ENCODE measurements around the gene TFF3.

The TFF3 gene

DNA sequence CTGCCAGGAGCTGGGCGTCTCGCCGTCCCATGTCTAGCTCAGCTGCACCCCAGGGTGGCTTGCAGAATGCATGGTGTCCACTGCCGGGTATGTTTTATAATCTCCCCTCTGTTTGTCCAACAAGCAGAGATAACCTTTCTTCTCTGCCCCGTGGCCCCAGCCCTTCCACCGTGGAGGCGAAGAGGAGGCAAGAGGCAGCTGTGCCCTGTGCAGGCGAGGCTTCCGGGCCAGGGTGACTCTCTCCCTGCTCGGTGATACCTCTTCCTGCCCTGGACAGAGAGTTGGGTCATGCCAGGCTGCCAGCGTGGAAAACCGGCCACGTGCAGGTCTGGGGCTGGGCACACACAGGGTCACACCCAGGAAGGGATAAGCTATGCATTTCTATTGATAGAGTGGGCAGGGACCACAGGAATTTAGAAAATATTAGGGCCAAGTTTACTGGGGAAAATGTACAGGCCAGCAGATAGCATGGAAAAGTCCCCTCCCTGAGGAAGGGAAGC lies 35.8 kb upstream of the TFF3 start, which contains the start of gene TFF2:
TFF2 (minus strand) TSS at position 68 of the 500 bp plus-strand sequence; CDS start at position 31, 37 bp downstream.
- Mint-ChIP-seq H3K36me3 (ENCODE audit: low read depth) (no peaks in the 10 kb centered on the region), H3K27ac (no peak within 1 kb of the TSS), H3K27me3 (peaks cover 4% of the 10 kb centered on the region), H3K9me3 (peaks cover 16% of the 10 kb centered on the region), H3K4me1 (ENCODE audit: low read depth) (no peaks in the 10 kb centered on the region), H3K4me3 (no peak within 1 kb of the TSS)

DNA sequence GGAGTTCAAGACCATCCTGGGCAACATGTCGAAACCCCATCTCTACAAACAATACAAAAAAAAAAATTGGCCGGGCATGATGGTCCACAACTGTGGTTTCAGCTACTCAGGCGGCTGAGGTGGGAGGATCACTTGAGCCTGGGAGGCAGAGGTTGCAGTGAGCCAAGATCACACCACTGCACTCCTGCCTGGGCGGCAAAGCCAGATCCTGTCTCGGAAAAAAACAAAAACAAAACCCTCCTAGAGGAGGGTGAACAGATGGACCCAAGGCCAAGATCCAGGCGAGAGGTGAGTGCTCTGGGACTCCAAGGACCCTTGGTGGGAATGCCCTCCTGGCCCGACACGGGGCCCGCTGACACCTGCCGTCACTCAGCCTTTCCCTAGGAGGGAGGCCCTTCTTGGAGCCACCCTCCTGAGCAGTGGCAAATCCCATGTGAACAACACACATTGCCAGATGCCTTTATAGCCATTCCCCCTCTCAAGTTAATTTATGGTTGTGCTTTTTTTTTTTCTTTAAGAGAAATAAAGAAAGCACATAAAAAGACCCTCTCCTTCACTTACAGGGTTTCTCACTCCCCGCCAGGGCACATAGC lies 35.2 kb upstream of the TFF3 start:
- H3K36me3 Mint-ChIP-seq (ENCODE audit: low read depth), result no peaks in the 10 kb centered on the region
- H3K4me3 Mint-ChIP-seq, result no peak overlapping the region
- no peaks in the 10 kb centered on the region for H3K4me1 Mint-ChIP-seq (ENCODE audit: low read depth)

DNA sequence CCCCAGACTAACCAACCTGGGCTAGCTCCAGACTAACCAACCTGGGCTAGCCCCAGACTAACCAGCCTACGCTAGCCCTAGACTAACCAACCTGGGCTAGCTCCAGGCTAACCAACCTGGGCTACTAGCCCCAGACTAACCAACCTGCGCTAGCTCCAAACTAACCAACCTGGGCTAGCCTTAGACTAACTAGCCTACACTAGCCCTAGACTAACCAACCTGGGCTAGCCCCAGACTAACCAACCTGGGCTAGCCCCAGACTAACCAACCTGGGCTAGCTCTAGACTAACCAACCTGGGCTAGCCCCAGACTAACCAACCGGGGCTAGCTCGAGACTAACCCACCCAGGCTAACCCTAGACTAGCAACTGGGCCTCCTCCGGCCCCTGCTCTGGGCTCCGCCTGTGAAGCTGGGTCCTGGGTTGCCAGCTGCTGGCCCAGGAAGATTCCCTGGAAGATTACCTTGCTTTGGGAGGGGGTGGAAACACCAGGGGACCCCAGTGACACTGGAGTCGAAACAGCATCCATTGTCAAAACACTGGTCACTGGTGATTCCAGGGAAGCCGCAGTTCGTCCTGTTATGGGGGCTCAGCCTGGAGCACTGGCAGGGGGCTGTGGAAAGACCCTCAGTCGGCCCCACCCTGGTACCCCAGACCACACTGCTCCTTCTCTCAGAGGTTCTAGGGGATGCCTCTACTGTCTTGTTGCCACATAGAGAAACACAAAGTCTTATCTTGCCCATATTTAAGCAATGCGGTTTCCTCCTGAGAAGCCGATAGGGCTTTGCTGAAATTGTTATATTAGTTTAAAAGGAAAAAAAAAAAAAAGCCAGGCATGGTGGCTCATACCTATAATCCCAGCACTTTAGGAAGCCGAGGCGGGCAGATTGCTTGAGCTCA lies 34.5 kb upstream of the TFF3 start:
- Mint-ChIP-seq H3K4me3 (no peak overlapping the region), H3K9me3 (peaks cover 10% of the 10 kb centered on the region), H3K27me3 (peaks cover 4% of the 10 kb centered on the region), H3K27ac (no peak overlapping the region), H3K4me1 (ENCODE audit: low read depth) (no peaks in the 10 kb centered on the region), H3K36me3 (ENCODE audit: low read depth) (no peaks in the 10 kb centered on the region)

More for the DNA sequence above, 35.2 kb upstream of the TFF3 start:
- H3K9me3 Mint-ChIP-seq, result peaks cover 14% of the 10 kb centered on the region
- no peak overlapping the region for H3K27ac Mint-ChIP-seq
- peaks cover 4% of the 10 kb centered on the region for H3K27me3 Mint-ChIP-seq

DNA sequence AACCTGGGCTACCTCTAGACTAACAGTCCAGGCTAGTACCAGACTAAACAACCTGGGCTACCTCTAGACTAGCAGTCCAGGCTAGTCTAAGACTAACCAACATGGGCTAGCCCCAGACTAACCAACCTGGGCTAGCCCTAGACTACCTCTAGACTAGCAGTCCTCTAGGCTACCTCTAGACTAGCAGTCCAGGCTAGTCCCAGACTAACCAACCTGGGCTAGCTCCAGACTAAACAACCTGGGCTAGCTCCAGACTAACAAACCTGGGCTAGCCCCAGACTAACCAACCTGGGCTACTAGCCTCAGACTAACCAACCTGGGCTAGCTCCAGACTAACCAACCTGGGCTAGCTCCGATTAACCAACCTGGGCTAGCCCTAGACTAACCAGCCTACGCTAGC lies 33.6 kb upstream of the TFF3 start:
- Mint-ChIP-seq H3K27ac (no peak overlapping the region), H3K27me3 (peaks cover 4% of the 10 kb centered on the region), H3K4me3 (no peak overlapping the region), H3K36me3 (ENCODE audit: low read depth) (no peaks in the 10 kb centered on the region), H3K9me3 (peaks cover 6% of the 10 kb centered on the region), H3K4me1 (ENCODE audit: low read depth) (no peaks in the 10 kb centered on the region)

DNA sequence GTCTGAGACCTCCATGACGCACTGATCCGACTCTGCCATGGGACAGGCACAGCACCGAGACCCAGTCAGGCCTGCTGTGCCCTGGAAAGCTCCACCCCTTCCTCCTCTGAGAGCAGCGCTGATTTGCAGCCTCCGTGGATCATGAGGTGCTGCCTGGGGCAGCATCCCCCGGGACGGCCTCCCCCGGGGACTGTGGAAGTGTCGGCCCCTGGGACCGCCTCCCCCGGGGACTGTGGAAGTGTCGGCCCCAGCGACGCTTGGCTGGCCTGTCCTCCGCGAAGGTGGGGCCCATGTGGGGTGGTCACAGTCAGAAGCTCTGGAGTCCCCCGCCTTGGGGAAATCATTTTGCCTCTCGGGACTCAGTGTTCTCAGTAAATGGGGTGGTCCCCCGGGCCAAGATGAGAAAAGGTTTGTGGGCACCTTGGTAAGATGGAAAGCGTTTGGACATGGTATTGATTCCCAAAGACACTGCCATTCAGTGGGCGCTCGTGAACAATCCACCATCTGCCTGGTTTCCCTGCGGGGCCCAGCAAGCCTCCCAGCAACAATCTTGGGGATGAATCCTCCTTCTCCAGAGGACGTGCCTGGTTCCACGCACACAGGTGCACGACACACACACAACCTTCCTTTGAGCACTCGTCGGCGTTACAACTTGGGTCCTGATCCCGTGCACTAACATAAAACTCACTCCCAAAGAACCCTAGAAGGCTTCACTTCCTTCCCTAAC lies 32.6 kb upstream of the TFF3 start:
- Mint-ChIP-seq H3K36me3 (ENCODE audit: low read depth) (no peaks in the 10 kb centered on the region), H3K4me3 (no peak overlapping the region), H3K27me3 (no peaks in the 10 kb centered on the region), H3K4me1 (ENCODE audit: low read depth) (no peaks in the 10 kb centered on the region), H3K9me3 (no peaks in the 10 kb centered on the region), H3K27ac (no peak overlapping the region)

DNA sequence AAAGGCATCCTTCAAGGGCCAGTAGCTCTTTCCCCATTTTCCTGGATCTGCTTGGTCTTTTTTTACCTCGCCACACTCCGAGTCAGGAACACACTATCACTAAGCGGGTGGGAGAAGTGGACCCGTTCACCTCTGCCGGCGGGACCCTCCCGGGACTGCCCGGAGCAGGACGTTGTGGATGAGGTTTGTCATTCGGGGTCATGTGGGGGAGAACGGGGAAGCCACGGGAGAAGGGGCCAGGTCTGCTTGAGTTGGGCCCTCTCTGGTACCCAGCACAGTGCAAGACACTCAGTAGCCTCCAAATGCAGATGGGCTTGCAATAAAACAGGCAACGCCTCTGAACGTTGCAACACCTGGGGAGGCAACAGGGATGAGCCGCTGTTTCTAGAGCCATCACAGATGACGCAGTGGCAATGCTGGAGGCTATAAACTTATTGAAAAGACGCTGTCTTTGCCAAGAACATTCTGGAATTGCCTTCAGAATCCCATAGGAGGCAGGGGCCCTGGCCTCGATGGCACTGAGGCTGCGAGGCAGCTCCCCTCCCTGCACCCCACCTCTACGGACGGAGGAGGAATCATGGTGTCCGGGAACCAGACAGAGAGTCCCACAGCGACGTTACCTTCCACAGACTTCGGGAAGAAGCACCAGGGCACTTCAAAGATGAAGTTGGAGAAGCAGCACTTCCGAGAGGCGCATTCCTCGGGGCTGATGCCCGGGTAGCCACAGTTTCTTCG lies 31.8 kb upstream of the TFF3 start:
- no peaks in the 10 kb centered on the region for H3K9me3 Mint-ChIP-seq
- no peaks in the 10 kb centered on the region for H3K4me1 Mint-ChIP-seq (ENCODE audit: low read depth)
- H3K4me3 Mint-ChIP-seq, result no peak overlapping the region
- H3K27ac Mint-ChIP-seq, result no peak overlapping the region
- no peaks in the 10 kb centered on the region for H3K27me3 Mint-ChIP-seq
- H3K36me3 Mint-ChIP-seq (ENCODE audit: low read depth), result no peaks in the 10 kb centered on the region

DNA sequence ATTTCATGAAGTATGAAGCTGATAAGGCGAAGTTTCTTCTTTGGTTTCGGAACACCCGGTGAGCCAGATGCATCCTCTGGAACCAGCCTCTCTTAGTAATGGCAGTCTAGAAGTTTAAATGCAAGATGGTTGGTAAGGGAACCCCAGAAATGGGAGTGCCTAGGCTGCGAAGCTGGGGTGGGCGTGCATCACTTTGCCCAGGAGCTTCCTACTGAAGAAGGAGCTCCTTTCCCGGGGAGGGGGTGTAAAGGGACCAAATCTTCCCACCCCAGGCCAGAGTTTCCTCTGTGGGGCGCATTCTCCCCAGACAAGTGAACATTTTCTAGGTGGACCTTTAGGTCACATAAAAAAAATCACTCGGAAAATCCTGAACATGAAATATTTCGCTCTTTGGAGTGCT lies 31.2 kb upstream of the TFF3 start:
- H3K27ac Mint-ChIP-seq, result no peak overlapping the region
- no peaks in the 10 kb centered on the region for H3K9me3 Mint-ChIP-seq
- H3K27me3 Mint-ChIP-seq, result no peaks in the 10 kb centered on the region
- H3K4me1 Mint-ChIP-seq (ENCODE audit: low read depth), result no peaks in the 10 kb centered on the region
- no peaks in the 10 kb centered on the region for H3K36me3 Mint-ChIP-seq (ENCODE audit: low read depth)
- no peak overlapping the region for H3K4me3 Mint-ChIP-seq

DNA sequence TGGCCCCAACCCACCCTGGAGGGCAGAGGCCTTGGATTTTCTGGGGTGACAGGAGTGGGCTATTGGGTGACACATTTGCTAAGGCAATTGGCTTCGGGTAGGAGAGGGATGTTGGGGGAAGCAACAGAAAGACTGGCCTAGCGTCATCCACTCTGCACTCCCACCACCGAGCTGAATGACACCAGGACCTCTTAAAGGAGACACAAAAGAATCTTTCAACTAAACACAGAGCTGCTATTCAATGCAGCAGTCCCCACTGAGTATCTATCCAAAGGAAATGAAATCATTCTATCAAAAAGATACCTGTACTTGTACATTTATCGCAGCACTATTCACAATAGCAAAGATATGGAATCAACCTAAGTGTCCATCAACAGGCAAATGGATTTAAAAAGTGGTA lies 29.4 kb upstream of the TFF3 start:
- H3K36me3 Mint-ChIP-seq (ENCODE audit: low read depth), result no peaks in the 10 kb centered on the region
- H3K27me3 Mint-ChIP-seq, result no peaks in the 10 kb centered on the region
- no peaks in the 10 kb centered on the region for H3K4me1 Mint-ChIP-seq (ENCODE audit: low read depth)
- H3K27ac Mint-ChIP-seq, result no peak overlapping the region
- no peaks in the 10 kb centered on the region for H3K9me3 Mint-ChIP-seq
- no peak overlapping the region for H3K4me3 Mint-ChIP-seq

DNA sequence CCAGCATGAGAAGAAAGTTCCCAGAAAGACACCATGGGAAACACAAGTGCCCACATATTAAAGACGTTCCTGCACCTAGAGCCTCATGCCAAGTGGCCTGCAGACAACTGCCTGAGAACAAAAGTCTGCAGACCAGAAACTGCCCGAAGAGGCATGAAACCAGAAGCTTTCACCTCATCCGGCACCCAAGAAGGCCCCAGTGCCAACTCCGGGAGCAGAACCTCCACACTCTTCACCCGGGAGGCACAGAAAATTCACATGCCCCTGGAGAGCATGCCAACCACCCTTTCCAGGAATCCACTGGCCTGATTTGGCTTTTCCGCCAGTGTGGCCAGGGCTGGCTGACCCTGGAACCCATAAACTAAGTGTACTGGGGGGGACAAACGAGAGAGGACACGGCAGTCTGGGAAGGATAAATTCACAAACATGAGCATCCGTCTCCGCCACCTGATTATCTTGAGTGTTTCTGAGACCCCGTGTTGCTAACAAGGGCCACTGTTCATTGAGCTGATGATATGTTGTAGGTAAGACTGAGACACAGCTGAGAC lies 28.8 kb upstream of the TFF3 start:
- no peak overlapping the region for H3K27ac Mint-ChIP-seq
- no peaks in the 10 kb centered on the region for H3K9me3 Mint-ChIP-seq
- H3K4me3 Mint-ChIP-seq, result no peak overlapping the region
- no peaks in the 10 kb centered on the region for H3K27me3 Mint-ChIP-seq
- H3K4me1 Mint-ChIP-seq (ENCODE audit: low read depth), result no peaks in the 10 kb centered on the region
- H3K36me3 Mint-ChIP-seq (ENCODE audit: low read depth), result no peaks in the 10 kb centered on the region

DNA sequence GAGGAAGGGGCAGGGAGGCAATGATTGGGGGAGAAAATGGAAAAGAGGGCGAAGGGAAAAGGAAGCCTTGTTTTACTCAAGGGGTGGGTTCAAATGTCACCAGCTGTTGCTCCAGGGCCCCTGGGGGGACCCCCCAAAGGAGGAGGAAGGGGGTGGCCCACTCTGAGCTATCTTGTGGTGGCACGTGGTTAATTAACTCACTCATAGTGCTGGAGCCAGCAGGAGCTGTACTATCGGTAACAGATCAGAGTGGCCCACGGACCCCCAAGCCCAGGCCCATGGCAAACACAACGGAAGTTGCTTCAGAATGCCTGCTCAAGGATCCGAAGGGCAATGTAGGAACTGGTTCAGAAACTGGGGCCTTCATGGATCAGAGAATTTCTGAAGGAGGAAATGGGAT lies 28.3 kb upstream of the TFF3 start:
- Mint-ChIP-seq H3K27me3 (no peaks in the 10 kb centered on the region), H3K27ac (no peak overlapping the region), H3K36me3 (ENCODE audit: low read depth) (no peaks in the 10 kb centered on the region), H3K4me3 (no peak overlapping the region), H3K9me3 (no peaks in the 10 kb centered on the region), H3K4me1 (ENCODE audit: low read depth) (no peaks in the 10 kb centered on the region)

DNA sequence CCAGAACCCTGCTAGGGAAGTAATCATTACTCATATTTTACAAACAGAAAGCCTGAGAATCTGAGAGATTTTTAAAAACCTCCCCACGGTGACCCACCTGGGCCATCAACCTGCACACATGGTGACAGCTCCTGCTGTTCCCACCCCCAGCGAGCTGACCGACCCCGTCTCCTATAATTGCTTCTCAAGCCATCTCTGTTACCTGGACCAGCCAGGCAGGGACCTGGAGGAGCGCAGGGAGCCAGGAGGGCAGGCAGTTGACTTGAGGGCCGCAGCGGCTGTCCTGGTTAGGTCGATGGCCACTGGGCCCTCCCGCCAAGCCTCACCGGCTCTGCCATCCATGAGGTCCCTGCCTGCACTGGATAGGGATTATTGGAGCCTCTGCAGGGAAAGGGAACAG lies 27.9 kb upstream of the TFF3 start:
- no peak overlapping the region for H3K4me3 Mint-ChIP-seq
- H3K27ac Mint-ChIP-seq, result no peak overlapping the region
- H3K36me3 Mint-ChIP-seq (ENCODE audit: low read depth), result no peaks in the 10 kb centered on the region
- no peaks in the 10 kb centered on the region for H3K9me3 Mint-ChIP-seq
- H3K27me3 Mint-ChIP-seq, result no peaks in the 10 kb centered on the region
- H3K4me1 Mint-ChIP-seq (ENCODE audit: low read depth), result peaks cover 1% of the 10 kb centered on the region

DNA sequence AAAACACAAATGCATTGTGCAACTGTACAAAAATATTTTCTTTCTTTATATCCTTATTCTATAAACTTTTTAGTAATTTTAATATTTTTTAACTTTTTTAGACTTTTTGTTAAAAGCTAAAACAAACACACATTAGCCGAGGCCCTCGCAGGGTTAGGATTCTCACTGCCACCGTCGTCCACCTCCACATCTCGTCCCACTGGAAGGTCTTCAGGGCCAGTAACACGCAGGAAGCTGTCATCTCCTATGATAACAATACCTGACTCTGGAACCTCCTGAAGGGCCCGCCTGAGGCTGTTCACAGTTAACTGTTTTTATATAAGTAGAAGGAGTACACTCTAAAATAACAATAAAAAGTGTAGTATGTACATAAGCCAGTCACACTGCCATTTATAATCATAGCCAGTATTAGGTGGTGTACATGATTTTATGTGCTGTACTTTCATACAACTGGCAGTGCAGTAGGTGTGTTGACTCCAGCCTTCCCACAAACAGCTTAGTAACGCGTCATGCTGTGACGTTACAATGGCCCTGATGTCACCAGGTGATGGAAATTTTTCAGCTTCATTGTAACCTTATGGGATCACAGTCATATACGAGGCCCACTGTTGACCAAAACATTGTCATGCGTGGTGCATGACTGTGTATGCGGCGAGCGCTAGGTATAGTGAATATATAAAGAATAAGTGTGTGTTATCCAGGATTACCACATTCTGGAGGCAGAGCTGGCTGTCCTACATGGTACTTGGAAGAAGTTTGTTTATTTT lies 26.8 kb upstream of the TFF3 start:
- H3K4me1 Mint-ChIP-seq (ENCODE audit: low read depth), result peaks cover 8% of the 10 kb centered on the region
- no peak overlapping the region for H3K4me3 Mint-ChIP-seq
- no peak overlapping the region for H3K27ac Mint-ChIP-seq

DNA sequence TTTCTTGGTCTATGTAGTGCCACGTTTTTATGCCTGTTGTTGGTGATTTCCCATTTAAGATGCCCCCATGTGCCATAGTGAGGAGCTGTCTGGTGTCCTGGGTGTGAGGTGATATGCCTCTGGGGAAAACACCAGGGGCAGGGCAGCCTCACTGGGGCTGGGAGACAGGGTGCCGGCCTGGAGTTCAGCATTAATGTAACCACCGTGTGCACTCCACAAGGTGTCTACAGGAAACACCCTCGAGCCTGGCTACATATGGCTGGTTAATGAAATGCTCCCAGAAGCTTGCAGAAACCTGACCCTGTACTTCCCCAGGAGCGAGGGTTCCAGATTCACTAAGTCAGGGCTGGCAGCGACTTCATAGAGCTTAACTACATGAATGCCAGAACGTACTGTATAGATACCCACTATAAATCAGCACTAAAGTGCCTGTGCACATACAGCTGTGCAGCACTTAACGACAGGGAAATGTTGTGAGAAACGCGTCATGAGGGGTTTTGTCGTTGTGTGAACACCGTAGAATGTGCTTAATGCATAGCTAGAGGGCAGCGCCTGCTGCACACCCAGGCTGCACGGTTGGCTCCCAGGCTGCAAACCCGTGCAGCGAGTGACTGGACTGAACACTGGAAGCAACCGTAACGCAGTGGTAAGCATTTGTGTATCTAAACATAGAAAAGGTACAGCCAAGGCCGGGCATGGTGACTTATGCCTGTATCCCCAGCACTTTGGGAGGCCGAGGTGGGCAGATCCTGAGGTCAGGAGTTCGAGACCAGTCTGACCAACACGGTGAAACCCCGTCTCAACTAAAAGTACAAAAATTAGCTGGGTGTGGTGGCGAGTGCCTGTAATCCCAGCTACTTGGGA lies 25.2 kb upstream of the TFF3 start:
- Mint-ChIP-seq H3K27me3 (no peaks in the 10 kb centered on the region), H3K9me3 (no peaks in the 10 kb centered on the region), H3K36me3 (ENCODE audit: low read depth) (no peaks in the 10 kb centered on the region), H3K27ac (no peak overlapping the region), H3K4me1 (ENCODE audit: low read depth) (peaks cover 8% of the 10 kb centered on the region), H3K4me3 (no peak overlapping the region)

More for the DNA sequence above, 26.8 kb upstream of the TFF3 start:
- Mint-ChIP-seq H3K27me3 (no peaks in the 10 kb centered on the region), H3K36me3 (ENCODE audit: low read depth) (no peaks in the 10 kb centered on the region), H3K9me3 (no peaks in the 10 kb centered on the region)

Measured in stimulated activated naive CD8-positive, alpha-beta T cell treated with anti-CD3 and anti-CD28 coated beads, Interleukin-15, Interleukin-2, amounts not matched to agents 100 ng/mL and 50 ng/mL, for 24 hours (primary cell).